HG03060 (cell line): ENCODE data around the gene MAP3K14.

Experiments
- ATAC-seq: cut with Tn5 transposase; IDR thresholded peaks from one replicate; pipeline ENCODE4 v1.9.1; 2021; ENCODE audit warnings: low read depth, moderate number of reproducible peaks; ENCODE audit not compliant: unreplicated experiment

The MAP3K14 gene

GRCh38 chr17:45318561-45319230, 1.9 kb upstream of the MAP3K14 start:
- ATAC-seq, result no peak

- ATAC-seq, result peak; percentile 71
Observed at GRCh38 chr17:45317111-45317928, 500 bp upstream of the MAP3K14 start.

- ATAC-seq, result no peak
Observed at GRCh38 chr17:45315648-45316433, 979 bp downstream of the MAP3K14 start.

GRCh38 chr17:45314741-45315647, 1.8 kb downstream of the MAP3K14 start:
- no peak for ATAC-seq

- ATAC-seq, result no peak
Observed at GRCh38 chr17:45313996-45314740, 2.7 kb downstream of the MAP3K14 start.

- ATAC-seq, result no peak
Observed at GRCh38 chr17:45313421-45313771, 3.4 kb downstream of the MAP3K14 start.

GRCh38 chr17:45312477-45313420, 4.1 kb downstream of the MAP3K14 start:
- no peak for ATAC-seq

- ATAC-seq, result no peak
Observed at GRCh38 chr17:45311760-45312476, 4.9 kb downstream of the MAP3K14 start.

- no peak for ATAC-seq
Observed at GRCh38 chr17:45311401-45311759, 5.4 kb downstream of the MAP3K14 start.

- no peak for ATAC-seq
Observed at GRCh38 chr17:45310380-45311324, 6.2 kb downstream of the MAP3K14 start.

- no peak for ATAC-seq
Observed at GRCh38 chr17:45309400-45309799, 7.4 kb downstream of the MAP3K14 start.

GRCh38 chr17:45308840-45309239, 8.0 kb downstream of the MAP3K14 start:
- no peak for ATAC-seq

GRCh38 chr17:45308016-45308365, 8.8 kb downstream of the MAP3K14 start:
- ATAC-seq, result no peak

- ATAC-seq, result peak; percentile 33
Observed at GRCh38 chr17:45307290-45308015, 9.4 kb downstream of the MAP3K14 start.

GRCh38 chr17:45306623-45307022, 10.2 kb downstream of the MAP3K14 start:
- ATAC-seq, result no peak

GRCh38 chr17:45306094-45306493, 10.7 kb downstream of the MAP3K14 start:
- ATAC-seq, result no peak
